ENCODE measurements around the gene RNF126.
"Not testable (repeated sequence)": the region's sequence is repeated elsewhere in the genome, so short reads cannot be mapped to it uniquely, and the experiment has no call there.

The RNF126 gene

GRCh38 chr19:633786-634639 lies 29.0 kb downstream of the RNF126 start:
- Histone ChIP-seq H3K4me3 (ENCODE audit: low read length) (peak overlapping the region; percentile 93), H3K27ac (ENCODE audit: low read depth, low read length) (no peak overlapping the region), H3K4me1 (ENCODE audit: control insufficient read depth, insufficient read depth, low read length) (peaks cover 11% of the 10 kb centered on the region), H3K36me3 (ENCODE audit: control insufficient read depth, insufficient read depth, low read length) (peaks cover under 1% of the 10 kb centered on the region), H3K27me3 (ENCODE audit: control insufficient read depth, insufficient read depth, low read length) (no peaks in the 10 kb centered on the region), H3K9ac (ENCODE audit: low read length) (peak overlapping the region; percentile 56)

DNA sequence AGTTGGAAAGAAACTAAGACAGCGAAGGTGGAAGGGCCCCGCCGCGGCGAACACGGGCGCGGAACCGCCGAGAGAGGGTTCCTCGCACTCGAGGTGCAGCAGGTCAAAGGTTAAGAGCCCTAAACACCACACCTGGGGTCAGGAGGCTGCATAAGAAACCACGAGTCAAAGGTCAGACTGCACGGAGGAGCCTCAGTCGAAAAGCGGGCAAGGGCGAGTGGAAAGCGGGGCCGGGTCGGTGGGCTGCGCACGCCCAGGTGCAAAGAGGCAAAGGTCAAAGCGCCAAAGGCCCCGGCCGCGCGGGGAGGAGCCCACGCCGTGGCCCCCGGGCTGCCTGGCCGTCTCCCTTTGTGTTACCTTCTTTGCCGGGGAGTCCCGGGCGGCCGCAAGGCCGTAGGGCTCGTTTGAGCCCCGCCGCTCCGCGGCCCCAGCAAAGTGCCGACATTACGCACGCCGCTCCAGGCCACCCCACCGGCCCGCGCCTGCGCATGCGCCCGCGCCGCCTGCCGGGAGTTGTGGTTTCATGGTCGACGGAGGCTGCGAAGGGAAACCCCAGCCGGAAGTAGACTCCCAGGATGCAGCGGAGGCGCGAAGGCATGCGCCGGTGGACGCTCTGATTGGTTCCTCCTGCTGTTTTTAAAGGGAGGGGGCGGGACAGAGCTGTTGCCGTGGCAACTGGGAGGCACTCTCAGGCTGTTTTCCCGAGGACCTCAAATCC lies 29.8 kb downstream of the RNF126 start, which contains the start of gene POLRMT:
TSS of gene POLRMT (minus strand) at position 470 of the 718 bp plus-strand sequence. CDS start at position 445, 25 bp downstream.
- H3K4me1 ChIP-seq (ENCODE audit: control insufficient read depth, insufficient read depth, low read length), result peaks cover 11% of the 10 kb centered on the region
- peaks cover 3% of the 10 kb centered on the region for H3K36me3 ChIP-seq (ENCODE audit: control insufficient read depth, insufficient read depth, low read length)
- no peaks in the 10 kb centered on the region for H3K27me3 ChIP-seq (ENCODE audit: control insufficient read depth, insufficient read depth, low read length)
- H3K4me3 ChIP-seq (ENCODE audit: low read length), result peak within 1 kb of the TSS; percentile 93
- H3K9ac ChIP-seq (ENCODE audit: low read length), result peak within 1 kb of the TSS; percentile 56
- no peak within 1 kb of the TSS for H3K27ac ChIP-seq (ENCODE audit: low read depth, low read length)

- peaks cover 3% of the 10 kb centered on the region for H3K36me3 ChIP-seq (ENCODE audit: control insufficient read depth, insufficient read depth, low read length)
- H3K9ac ChIP-seq (ENCODE audit: low read length), result peak overlapping the region; percentile 46
- peak overlapping the region; percentile 87 for H3K4me3 ChIP-seq (ENCODE audit: low read length)
- H3K4me1 ChIP-seq (ENCODE audit: control insufficient read depth, insufficient read depth, low read length), result peaks cover 11% of the 10 kb centered on the region
- no peaks in the 10 kb centered on the region for H3K27me3 ChIP-seq (ENCODE audit: control insufficient read depth, insufficient read depth, low read length)
- no peak overlapping the region for H3K27ac ChIP-seq (ENCODE audit: low read depth, low read length)
Observed at GRCh38 chr19:632579-633067, 30.4 kb downstream of the RNF126 start.

DNA sequence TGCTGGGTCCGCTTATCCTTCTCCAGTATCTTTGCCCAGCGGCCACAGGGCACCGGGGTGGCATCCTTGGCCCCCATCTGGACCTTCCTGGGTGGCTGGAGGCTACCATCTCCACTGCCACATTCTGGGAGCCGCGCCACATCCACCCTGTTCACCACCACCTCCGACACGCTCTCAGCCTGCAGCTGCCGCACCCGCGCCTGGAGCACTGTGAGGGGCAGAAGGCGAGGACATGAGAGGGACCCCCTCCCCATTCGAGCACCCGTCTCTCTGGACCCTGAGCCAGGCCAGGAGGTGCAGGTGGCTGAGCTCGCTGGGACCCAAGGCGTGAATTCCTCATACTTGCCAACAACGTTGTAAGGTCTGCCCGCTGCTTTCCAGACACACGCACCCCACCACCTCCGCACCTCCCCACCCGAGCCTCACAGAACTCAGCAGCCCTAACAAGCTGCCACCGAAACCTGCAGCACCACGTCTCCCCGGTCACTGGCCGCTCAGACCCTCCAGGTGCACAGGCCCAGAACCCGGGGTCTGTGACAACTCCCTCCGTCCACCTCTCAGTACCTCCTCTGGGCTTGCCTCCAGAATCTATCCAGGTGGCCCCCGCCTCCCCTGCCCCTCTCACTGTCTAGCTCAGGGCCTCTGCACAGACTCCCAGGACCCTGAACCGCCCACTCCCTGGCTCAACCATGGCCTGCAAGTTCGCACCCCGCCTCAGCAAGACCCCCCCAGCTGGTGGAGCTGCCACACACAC lies 32.9 kb downstream of the RNF126 start:
- no peak overlapping the region for H3K9ac ChIP-seq (ENCODE audit: low read length)
- H3K4me1 ChIP-seq (ENCODE audit: control insufficient read depth, insufficient read depth, low read length), result peaks cover 11% of the 10 kb centered on the region
- no peak overlapping the region for H3K27ac ChIP-seq (ENCODE audit: low read depth, low read length)

GRCh38 chr19:629515-629914 lies 33.5 kb downstream of the RNF126 start:
- not testable (repeated sequence) for H3K4me3 ChIP-seq (ENCODE audit: low read length); H3K9ac ChIP-seq (ENCODE audit: low read length); H3K27me3 ChIP-seq (ENCODE audit: control insufficient read depth, insufficient read depth, low read length); H3K36me3 ChIP-seq (ENCODE audit: control insufficient read depth, insufficient read depth, low read length); H3K27ac ChIP-seq (ENCODE audit: low read depth, low read length)
- peaks cover 10% of the 10 kb centered on the region for H3K4me1 ChIP-seq (ENCODE audit: control insufficient read depth, insufficient read depth, low read length)

More for the DNA sequence above, 32.9 kb downstream of the RNF126 start:
- Histone ChIP-seq H3K4me3 (ENCODE audit: low read length) (no peak overlapping the region), H3K27me3 (ENCODE audit: control insufficient read depth, insufficient read depth, low read length) (no peaks in the 10 kb centered on the region), H3K36me3 (ENCODE audit: control insufficient read depth, insufficient read depth, low read length) (peaks cover 3% of the 10 kb centered on the region)

DNA sequence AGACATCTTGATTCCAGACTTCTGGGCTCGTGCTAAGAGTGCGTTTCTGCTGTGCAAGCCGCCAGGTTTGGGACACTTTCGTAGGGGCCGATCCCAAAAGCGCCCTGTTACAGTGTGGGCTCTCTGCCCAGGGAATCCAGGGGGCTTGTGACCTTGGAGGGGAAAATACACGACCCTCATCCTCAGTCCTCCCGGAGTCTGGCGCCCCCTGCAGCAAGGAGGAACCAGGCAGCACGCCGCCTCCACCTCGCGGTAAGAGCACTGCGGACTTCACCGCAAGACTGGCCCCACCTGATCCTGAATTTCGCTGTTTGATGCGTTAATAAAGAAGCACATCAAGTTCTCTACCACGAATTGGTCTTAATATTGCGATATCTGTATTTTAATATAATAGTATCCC lies 34.8 kb downstream of the RNF126 start:
- H3K36me3 ChIP-seq (ENCODE audit: control insufficient read depth, insufficient read depth, low read length), result peaks cover 10% of the 10 kb centered on the region
- no peak overlapping the region for H3K27ac ChIP-seq (ENCODE audit: low read depth, low read length)
- H3K4me1 ChIP-seq (ENCODE audit: control insufficient read depth, insufficient read depth, low read length), result peaks cover 3% of the 10 kb centered on the region

DNA sequence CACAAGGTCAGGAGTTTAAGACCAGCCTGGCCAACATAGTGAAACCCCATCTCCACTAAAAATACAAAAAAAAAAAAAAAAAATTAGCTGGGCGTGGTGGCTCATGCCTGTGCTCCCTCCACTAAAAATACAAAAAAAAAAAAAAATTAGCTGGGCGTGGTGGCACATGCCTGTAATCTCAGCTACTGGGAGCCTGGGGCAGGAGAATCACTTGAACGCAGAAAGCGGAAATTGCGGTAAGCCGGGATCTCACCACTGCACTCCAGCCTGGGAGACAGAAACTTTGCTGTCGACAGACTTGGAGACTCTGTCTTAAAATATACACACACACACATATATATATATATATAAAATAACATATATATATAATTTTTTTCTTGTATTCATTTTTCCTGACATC lies 36.4 kb downstream of the RNF126 start:
- not testable (repeated sequence) for H3K4me1 ChIP-seq (ENCODE audit: control insufficient read depth, insufficient read depth, low read length); H3K4me3 ChIP-seq (ENCODE audit: low read length); H3K27me3 ChIP-seq (ENCODE audit: control insufficient read depth, insufficient read depth, low read length); H3K9ac ChIP-seq (ENCODE audit: low read length); H3K27ac ChIP-seq (ENCODE audit: low read depth, low read length)
- H3K36me3 ChIP-seq (ENCODE audit: control insufficient read depth, insufficient read depth, low read length), result peaks cover 10% of the 10 kb centered on the region

More for the DNA sequence above, 34.8 kb downstream of the RNF126 start:
- no peaks in the 10 kb centered on the region for H3K27me3 ChIP-seq (ENCODE audit: control insufficient read depth, insufficient read depth, low read length)
- no peak overlapping the region for H3K4me3 ChIP-seq (ENCODE audit: low read length)
- no peak overlapping the region for H3K9ac ChIP-seq (ENCODE audit: low read length)

DNA sequence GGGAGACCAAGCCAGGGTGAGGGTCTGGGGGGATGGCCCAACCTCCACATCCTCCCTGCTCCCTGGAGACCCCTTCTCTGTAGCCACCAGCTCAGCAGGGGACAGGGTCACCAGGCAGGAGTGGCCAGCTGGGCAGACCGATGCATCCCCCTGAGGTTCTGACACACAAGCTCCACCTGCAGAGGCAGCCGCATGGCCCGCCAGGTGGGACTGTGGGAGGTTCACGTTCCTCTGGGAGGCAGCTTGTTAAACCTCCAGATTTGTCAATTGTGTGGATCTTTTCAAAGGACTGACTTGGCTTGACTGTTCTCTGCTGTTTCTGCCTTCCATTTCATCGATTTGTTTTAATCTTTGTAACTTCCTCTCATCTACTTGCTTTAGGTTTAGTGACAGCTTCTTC lies 37.8 kb downstream of the RNF126 start:
- H3K27ac ChIP-seq (ENCODE audit: low read depth, low read length), result no peak overlapping the region
- no peak overlapping the region for H3K4me3 ChIP-seq (ENCODE audit: low read length)
- peaks cover 10% of the 10 kb centered on the region for H3K36me3 ChIP-seq (ENCODE audit: control insufficient read depth, insufficient read depth, low read length)
- H3K4me1 ChIP-seq (ENCODE audit: control insufficient read depth, insufficient read depth, low read length), result no peaks in the 10 kb centered on the region
- H3K9ac ChIP-seq (ENCODE audit: low read length), result no peak overlapping the region
- no peaks in the 10 kb centered on the region for H3K27me3 ChIP-seq (ENCODE audit: control insufficient read depth, insufficient read depth, low read length)

- H3K27ac ChIP-seq (ENCODE audit: low read depth, low read length), result no peak overlapping the region
Observed at GRCh38 chr19:624433-625109, 38.4 kb downstream of the RNF126 start.

DNA sequence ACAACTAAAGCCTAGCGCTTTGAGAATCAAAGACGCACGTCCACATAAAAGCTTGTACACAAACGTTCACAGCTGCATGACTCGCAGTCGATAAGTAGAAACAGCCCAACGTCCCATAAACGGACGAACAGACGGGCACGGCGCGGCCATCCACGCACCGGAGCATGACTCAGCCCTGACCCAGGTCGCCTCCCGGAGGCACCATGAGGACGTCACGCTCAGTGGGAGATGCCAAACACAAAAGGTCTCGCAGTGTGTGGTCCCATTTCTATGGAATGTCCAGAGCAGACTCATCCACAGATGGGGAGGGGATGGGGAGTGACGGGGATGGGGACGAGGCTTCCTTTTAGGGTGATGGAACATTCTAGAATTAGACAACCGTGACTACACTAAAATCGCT lies 39.0 kb downstream of the RNF126 start:
- H3K27ac ChIP-seq (ENCODE audit: low read depth, low read length), result no peak overlapping the region
- no peaks in the 10 kb centered on the region for H3K27me3 ChIP-seq (ENCODE audit: control insufficient read depth, insufficient read depth, low read length)
- peaks cover 16% of the 10 kb centered on the region for H3K36me3 ChIP-seq (ENCODE audit: control insufficient read depth, insufficient read depth, low read length)

More at GRCh38 chr19:624433-625109, 38.4 kb downstream of the RNF126 start:
- peaks cover 13% of the 10 kb centered on the region for H3K36me3 ChIP-seq (ENCODE audit: control insufficient read depth, insufficient read depth, low read length)
- no peaks in the 10 kb centered on the region for H3K27me3 ChIP-seq (ENCODE audit: control insufficient read depth, insufficient read depth, low read length)
- no peaks in the 10 kb centered on the region for H3K4me1 ChIP-seq (ENCODE audit: control insufficient read depth, insufficient read depth, low read length)
- H3K9ac ChIP-seq (ENCODE audit: low read length), result no peak overlapping the region
- no peak overlapping the region for H3K4me3 ChIP-seq (ENCODE audit: low read length)

DNA sequence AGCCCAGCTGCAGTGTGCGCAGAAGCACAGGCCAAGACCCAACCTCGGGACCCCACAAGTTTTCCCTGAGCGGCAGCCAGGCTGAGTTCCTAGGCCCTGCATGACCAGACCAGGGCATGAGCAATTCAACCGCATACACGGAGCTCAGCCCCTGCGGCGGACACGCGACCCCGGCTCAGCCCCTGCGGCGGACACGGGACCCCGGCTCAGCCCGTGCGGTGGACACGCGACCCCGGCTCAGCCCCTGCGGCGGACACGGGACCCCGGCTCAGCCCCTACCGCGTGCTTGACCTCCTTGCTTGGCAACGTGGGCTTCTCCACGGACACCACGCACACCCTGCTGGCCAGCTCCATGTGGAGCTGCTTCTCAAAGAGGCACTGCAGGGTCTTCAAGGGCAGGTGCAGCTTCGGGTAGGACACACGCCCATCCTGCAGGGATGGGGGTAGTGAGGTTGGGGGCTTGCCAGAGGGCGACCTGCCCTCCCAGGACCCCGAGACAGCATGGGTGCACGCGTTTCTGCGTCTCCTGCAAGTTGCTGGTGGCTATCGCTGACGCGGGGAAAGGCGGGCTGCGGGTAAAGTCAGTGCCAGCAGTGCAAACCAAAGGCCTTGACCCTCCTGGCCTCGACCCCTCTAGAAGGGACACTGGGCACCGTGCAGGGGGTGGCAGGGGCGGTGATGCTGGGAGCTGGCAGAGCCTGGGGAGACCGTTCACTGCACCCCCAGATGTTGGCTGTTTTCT lies 39.7 kb downstream of the RNF126 start:
- Histone ChIP-seq H3K27me3 (ENCODE audit: control insufficient read depth, insufficient read depth, low read length) (no peaks in the 10 kb centered on the region), H3K36me3 (ENCODE audit: control insufficient read depth, insufficient read depth, low read length) (peaks cover 19% of the 10 kb centered on the region), H3K27ac (ENCODE audit: low read depth, low read length) (no peak overlapping the region), H3K4me3 (ENCODE audit: low read length) (no peak overlapping the region), H3K9ac (ENCODE audit: low read length) (no peak overlapping the region), H3K4me1 (ENCODE audit: control insufficient read depth, insufficient read depth, low read length) (no peaks in the 10 kb centered on the region)

More for the DNA sequence above, 39.0 kb downstream of the RNF126 start:
- Histone ChIP-seq H3K4me3 (ENCODE audit: low read length) (no peak overlapping the region), H3K4me1 (ENCODE audit: control insufficient read depth, insufficient read depth, low read length) (no peaks in the 10 kb centered on the region), H3K9ac (ENCODE audit: low read length) (no peak overlapping the region)
